ENCODE measurements around the gene EFEMP1. TPM values are rescaled to one million over a fixed set of nuclear protein-coding genes. Genes with fewer than 3 reads are reported as not detected.

EFEMP1 gene
- total and polyA plus RNA-seq, 10 of the 15 experiments (the other 5 are each of a cell fraction or from before 2014, with no cell fraction given): 0.27 to 1.2 (median 0.35) TPM; not detected in 6

DNA sequence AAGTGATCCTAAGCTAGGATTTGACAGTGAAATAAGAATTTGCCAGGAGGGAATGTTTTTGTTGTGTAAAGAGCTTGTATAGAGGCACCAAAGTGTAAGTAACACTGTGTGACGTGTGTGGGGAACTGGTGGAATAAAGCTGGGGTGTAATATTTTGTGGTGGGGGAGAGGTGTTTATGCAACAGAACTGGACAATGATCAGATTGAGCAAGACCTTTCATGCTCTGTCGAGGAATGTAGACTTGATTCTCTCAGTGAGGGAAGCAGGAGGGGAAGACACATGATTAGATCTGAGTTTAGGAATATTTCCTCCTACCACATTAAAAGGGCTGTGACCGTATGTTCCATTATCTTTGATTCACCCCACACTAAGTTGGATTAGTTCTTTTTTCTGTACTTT, 43.6 kb downstream of the EFEMP1 start:
- ChIA-PET SMC1A (ENCODE audit: uncharacterized antibody, unreplicated experiment) (interaction anchor here (0.5 to 0.6 kb wide), 2 partner anchors 37 to 406 kb away, joined by 3 read pairs; no protein-coding TSS in a partner anchor), CTCF (no interaction called here), RAD21 (ENCODE audit: unreplicated experiment) (no interaction called here), POLR2A (interaction anchor here (1.2 kb wide), 1 partner anchor 8 kb away, joined by 3 read pairs; no protein-coding TSS in a partner anchor)
- no peaks in the 10 kb centered on the region for H4K20me1 ChIP-seq (ENCODE audit: control insufficient read depth, insufficient read depth)
- no peak for TF ChIP-seq ATF7 (IDR thresholded peaks at IDR 0.05; ENCODE audit: low read depth)
- TF ChIP-seq GATAD2B (conservative IDR thresholded peaks at IDR 0.05; ENCODE audit: low read depth): no peak
- no peak for TF ChIP-seq NFXL1 (IDR thresholded peaks at IDR 0.05; ENCODE audit: borderline replicate concordance)
- TF ChIP-seq ASH2L (IDR thresholded peaks at IDR 0.05; ENCODE audit: borderline replicate concordance, low read depth): no peak
- TF ChIP-seq, protein P1, sequence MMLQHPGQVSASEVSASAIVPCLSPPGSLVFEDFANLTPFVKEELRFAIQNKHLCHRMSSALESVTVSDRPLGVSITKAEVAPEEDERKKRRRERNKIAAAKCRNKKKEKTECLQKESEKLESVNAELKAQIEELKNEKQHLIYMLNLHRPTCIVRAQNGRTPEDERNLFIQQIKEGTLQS (IDR thresholded peaks at IDR 0.05; ENCODE audit: borderline replicate concordance, extremely low read depth, low read depth, low read length): no peak
- TF ChIP-seq RCOR1 (conservative IDR thresholded peaks at IDR 0.05; ENCODE audit: low read depth, low read length): no peak
- no peak for TF ChIP-seq NR2C1 (IDR thresholded peaks at IDR 0.05)
- no peak for TF ChIP-seq HCFC1 (IDR thresholded peaks at IDR 0.05; ENCODE audit: low read length)
- TF ChIP-seq NRF1 (conservative IDR thresholded peaks at IDR 0.05; ENCODE audit: low read depth, low read length): no peak
- no peak for TF ChIP-seq HDAC2 (IDR thresholded peaks at IDR 0.05)
- TF ChIP-seq MEF2A (IDR thresholded peaks at IDR 0.05; ENCODE audit: insufficient read depth, low read depth, low read length): no peak
- TF ChIP-seq HDGF (IDR thresholded peaks at IDR 0.05): no peak
- TF ChIP-seq TARDBP (IDR thresholded peaks at IDR 0.05; ENCODE audit: borderline replicate concordance): no peak
- TF ChIP-seq, protein P2, sequence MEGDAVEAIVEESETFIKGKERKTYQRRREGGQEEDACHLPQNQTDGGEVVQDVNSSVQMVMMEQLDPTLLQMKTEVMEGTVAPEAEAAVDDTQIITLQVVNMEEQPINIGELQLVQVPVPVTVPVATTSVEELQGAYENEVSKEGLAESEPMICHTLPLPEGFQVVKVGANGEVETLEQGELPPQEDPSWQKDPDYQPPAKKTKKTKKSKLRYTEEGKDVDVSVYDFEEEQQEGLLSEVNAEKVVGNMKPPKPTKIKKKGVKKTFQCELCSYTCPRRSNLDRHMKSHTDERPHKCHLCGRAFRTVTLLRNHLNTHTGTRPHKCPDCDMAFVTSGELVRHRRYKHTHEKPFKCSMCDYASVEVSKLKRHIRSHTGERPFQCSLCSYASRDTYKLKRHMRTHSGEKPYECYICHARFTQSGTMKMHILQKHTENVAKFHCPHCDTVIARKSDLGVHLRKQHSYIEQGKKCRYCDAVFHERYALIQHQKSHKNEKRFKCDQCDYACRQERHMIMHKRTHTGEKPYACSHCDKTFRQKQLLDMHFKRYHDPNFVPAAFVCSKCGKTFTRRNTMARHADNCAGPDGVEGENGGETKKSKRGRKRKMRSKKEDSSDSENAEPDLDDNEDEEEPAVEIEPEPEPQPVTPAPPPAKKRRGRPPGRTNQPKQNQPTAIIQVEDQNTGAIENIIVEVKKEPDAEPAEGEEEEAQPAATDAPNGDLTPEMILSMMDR (IDR thresholded peaks at IDR 0.05 in 2 of 3, conservative IDR thresholded peaks at IDR 0.05 in 1 of 3; ENCODE audit: control insufficient read depth in 2 of 3, extremely low read depth in 1 of 3, insufficient read depth in 1 of 3, low read depth in 3 of 3, low read length in 3 of 3): no peak
- TF ChIP-seq RBBP5 (conservative IDR thresholded peaks at IDR 0.05): no peak
- TF ChIP-seq, protein P3, sequence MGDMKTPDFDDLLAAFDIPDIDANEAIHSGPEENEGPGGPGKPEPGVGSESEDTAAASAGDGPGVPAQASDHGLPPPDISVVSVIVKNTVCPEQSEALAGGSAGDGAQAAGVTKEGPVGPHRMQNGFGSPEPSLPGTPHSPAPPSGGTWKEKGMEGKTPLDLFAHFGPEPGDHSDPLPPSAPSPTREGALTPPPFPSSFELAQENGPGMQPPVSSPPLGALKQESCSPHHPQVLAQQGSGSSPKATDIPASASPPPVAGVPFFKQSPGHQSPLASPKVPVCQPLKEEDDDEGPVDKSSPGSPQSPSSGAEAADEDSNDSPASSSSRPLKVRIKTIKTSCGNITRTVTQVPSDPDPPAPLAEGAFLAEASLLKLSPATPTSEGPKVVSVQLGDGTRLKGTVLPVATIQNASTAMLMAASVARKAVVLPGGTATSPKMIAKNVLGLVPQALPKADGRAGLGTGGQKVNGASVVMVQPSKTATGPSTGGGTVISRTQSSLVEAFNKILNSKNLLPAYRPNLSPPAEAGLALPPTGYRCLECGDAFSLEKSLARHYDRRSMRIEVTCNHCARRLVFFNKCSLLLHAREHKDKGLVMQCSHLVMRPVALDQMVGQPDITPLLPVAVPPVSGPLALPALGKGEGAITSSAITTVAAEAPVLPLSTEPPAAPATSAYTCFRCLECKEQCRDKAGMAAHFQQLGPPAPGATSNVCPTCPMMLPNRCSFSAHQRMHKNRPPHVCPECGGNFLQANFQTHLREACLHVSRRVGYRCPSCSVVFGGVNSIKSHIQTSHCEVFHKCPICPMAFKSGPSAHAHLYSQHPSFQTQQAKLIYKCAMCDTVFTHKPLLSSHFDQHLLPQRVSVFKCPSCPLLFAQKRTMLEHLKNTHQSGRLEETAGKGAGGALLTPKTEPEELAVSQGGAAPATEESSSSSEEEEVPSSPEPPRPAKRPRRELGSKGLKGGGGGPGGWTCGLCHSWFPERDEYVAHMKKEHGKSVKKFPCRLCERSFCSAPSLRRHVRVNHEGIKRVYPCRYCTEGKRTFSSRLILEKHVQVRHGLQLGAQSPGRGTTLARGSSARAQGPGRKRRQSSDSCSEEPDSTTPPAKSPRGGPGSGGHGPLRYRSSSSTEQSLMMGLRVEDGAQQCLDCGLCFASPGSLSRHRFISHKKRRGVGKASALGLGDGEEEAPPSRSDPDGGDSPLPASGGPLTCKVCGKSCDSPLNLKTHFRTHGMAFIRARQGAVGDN (IDR thresholded peaks at IDR 0.05): no peak
- H3K27me3 ChIP-seq (replicated peaks in 1 of 2; ENCODE audit: control insufficient read depth in 2 of 2, insufficient read depth in 2 of 2, low read length in 1 of 2): no peaks in the 10 kb centered on the region; a peak in 1 of 4 replicates
- intact Hi-C loops (cut with micrococcal nuclease; ENCODE audit: unreplicated experiment): no loop called here
- H3K9me3 ChIP-seq (replicated peaks; ENCODE audit: control insufficient read depth, insufficient read depth, low read length): no peaks in the 10 kb centered on the region
- H2AFZ ChIP-seq (ENCODE audit: control insufficient read depth, low read depth, low read length): no peak overlapping the region
- H3K79me2 ChIP-seq (ENCODE audit: control insufficient read depth, insufficient read depth, low read length): no peaks in the 10 kb centered on the region
- FAIRE-seq (no peak), ATAC-seq (no peak), DNase-seq (ENCODE audit: low read depth, low spot score) (no peak)
- no peak overlapping the region for H3K9ac ChIP-seq (ENCODE audit: control insufficient read depth, insufficient read depth, low read length)
- no peaks in the 10 kb centered on the region for H3K36me3 ChIP-seq (ENCODE audit: control insufficient read depth in 2 of 2, insufficient read depth in 2 of 2, low read length in 1 of 2)
- no TSS peak for BruUV-seq (replicated peaks)
- H3K4me1 ChIP-seq (ENCODE audit: control insufficient read depth, insufficient read depth, low read length): no peaks in the 10 kb centered on the region
- 20% methylated on average over 3 of the region's 3 CpGs for WGBS (ENCODE audit: insufficient coverage, insufficient replicate concordance, low lambda C conversion rate, missing lambda C conversion rate)
- in situ Hi-C loops (cut with MboI): no loop called here
- H3K4me2 ChIP-seq (ENCODE audit: control insufficient read depth, insufficient read depth): no peak overlapping the region
- no peak overlapping the region for H3K27ac ChIP-seq (ENCODE audit: control insufficient read depth, insufficient read depth)
- H3K4me3 ChIP-seq: no peak overlapping the region
